Loucy (cell line): ENCODE data around the gene SDK2.

Experiments used
- EZH2phosphoT487 ChIP-seq: fragments of 200-600 bp; IDR thresholded peaks from 2 replicates; pipeline ENCODE4 v1.6.1; 2018; ENCODE audit warnings: antibody characterized with exemption, mild to moderate bottlenecking, moderate library complexity, borderline replicate concordance
- TF ChIP-seq, protein P1 (sequence below): fragments of 200-600 bp; sonication (generic); conservative IDR thresholded peaks from 2 replicates; pipeline ENCODE4 v1.5.1; 2014; ENCODE audit warnings: mild to moderate bottlenecking, antibody characterized with exemption, low read length

DNA sequence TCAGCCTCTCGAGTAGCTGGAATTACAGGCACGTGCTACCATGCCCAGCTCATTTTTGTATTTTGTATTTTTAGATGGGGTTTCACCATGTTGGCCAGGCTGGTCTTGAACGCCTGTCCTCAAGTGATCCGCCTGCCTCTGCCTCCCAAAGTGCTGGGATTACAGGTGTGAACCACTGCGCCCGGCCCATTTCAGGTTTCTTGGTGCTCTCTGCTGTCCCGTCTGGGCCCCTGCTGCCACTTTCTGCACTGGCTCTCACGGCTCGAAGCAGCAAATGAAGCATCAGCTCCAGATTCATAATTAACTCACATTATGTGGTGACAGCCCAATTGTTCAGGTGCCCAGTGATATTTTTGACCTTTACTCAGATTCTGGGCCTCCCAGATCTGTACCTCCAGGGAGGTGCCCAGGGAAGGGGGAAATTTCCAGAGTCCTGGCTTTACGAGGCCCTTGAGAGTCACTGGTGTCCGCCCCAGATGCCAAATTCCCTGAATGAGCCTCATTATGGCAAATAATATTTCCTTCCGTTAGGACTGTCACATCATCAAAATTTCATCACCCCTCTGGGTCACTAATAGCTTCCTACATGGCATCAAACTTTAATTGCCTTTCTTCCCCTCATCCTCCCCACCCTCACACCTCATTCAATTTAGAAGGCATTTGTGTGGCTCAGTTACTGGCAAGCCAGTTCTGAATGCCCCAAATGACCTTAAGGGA is 9.0 kb downstream of the SDK2 start:
- TF ChIP-seq, protein P1, sequence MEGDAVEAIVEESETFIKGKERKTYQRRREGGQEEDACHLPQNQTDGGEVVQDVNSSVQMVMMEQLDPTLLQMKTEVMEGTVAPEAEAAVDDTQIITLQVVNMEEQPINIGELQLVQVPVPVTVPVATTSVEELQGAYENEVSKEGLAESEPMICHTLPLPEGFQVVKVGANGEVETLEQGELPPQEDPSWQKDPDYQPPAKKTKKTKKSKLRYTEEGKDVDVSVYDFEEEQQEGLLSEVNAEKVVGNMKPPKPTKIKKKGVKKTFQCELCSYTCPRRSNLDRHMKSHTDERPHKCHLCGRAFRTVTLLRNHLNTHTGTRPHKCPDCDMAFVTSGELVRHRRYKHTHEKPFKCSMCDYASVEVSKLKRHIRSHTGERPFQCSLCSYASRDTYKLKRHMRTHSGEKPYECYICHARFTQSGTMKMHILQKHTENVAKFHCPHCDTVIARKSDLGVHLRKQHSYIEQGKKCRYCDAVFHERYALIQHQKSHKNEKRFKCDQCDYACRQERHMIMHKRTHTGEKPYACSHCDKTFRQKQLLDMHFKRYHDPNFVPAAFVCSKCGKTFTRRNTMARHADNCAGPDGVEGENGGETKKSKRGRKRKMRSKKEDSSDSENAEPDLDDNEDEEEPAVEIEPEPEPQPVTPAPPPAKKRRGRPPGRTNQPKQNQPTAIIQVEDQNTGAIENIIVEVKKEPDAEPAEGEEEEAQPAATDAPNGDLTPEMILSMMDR, result no peak
- TF ChIP-seq EZH2phosphoT487, result no peak
